K562 treated with DMSO at 1 percent for 4 hours (cell line): ENCODE measurements around the gene KDM4B. TPM values are rescaled to one million over a fixed set of nuclear protein-coding genes. Genes with fewer than 3 reads are reported as not detected.

Experiments used
- total RNA-seq: library from RNA; unstranded; fragments of 300-600 nt; gene quantifications from 2 replicates; pipeline ENCODE4 v1.2.3, GENCODE V29; 2022; ENCODE audit not compliant: insufficient read depth

The KDM4B gene
- 33.4 and 34.7 TPM in 2 replicates for total RNA-seq

DNA sequence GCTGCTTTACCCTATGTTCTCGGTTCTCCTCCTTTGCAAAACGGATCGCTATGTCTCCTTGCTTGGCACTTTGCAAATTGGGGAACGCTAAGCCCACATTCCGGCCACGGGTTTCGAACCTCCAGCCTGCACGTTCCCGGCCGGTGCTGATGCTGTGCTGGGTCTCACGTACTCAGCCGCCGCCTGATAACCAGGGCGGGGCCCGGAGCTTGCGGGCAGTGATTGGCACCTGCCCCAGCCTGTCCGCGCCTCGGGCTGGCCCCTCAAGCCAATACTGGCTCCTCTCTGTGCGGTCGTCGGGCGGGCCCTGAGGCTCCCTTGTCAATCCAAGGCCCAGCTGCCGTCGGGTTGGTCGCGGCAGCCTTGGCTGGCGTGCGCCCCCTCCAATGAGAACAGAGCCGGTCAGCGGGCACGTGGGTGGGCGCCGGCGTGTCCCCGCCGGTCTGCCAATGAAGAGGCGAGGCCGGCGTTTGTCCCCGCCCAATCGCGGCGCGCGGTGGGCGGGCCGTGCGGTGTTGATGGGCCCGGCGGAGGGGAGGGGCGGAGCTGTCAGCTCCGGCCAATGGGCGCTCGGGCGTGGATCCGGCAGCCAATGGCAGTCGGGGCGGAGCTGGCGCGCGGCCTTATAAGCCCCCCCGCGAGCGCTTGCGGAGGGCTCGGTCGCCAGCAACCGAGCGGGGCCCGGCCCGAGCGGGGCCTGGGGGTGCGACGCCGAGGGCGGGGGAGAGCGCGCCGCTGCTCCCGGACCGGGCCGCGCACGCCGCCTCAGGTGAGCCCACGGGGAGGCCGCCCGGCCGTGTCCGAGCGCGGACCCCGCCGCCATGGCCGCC is at the start of gene KDM4B:
TSS of gene KDM4B (plus strand) at position 652 of the 830 bp plus-strand sequence. CDS start 63,778 bp downstream, outside the sequence.

Other genes starting within 250 kb of the KDM4B start
- gene DPP9, start 245.3 kb upstream of the KDM4B start, total RNA-seq, result 38.4 and 48.9 TPM in 2 replicates
- gene FEM1A, start 177.4 kb upstream of the KDM4B start, total RNA-seq, result 3.7 and 4.4 TPM in 2 replicates
- 7.3 and 7.5 TPM in 2 replicates for gene TICAM1, start 137.4 kb upstream of the KDM4B start, total RNA-seq
- 104 and 113 TPM in 2 replicates for gene PLIN3, start 101.4 kb upstream of the KDM4B start, total RNA-seq
- gene ARRDC5, start 66.2 kb upstream of the KDM4B start, total RNA-seq, result not detected in 2 replicates
- gene UHRF1, start 59.6 kb upstream of the KDM4B start, total RNA-seq, result 19.4 and 19.9 TPM in 2 replicates